HepG2 (cell line): Measurements from ENCODE around the gene RBBP8NL. TPM values are rescaled to one million over a fixed set of nuclear protein-coding genes. Genes with fewer than 3 reads are reported as not detected.

Source experiments
- ELF4 ChIP-seq: sonication (generic); formaldehyde crosslinking; IDR thresholded peaks from 2 replicates; pipeline ENCODE4 v1.5.0; 2020; ENCODE audit warnings: missing genetic modification reagents, mild to moderate bottlenecking, moderate library complexity, borderline replicate concordance
- MED1 ChIP-seq: sonication (generic); formaldehyde crosslinking; IDR thresholded peaks from 2 replicates; pipeline ENCODE4 v1.4.0; 2020; ENCODE audit warnings: missing genetic modification reagents
- POLR2A ChIP-seq, 2 experiments: IDR thresholded peaks; 2 replicates each; pipeline ENCODE4 v1.6.1; 2011; ENCODE audit warnings: low read depth in 2 of 2, low read length in 2 of 2, mild to moderate bottlenecking in 1 of 2, moderate library complexity in 1 of 2; ENCODE audit not compliant: insufficient read depth in 1 of 2
- TFDP2 ChIP-seq: sonication (generic); formaldehyde crosslinking; IDR thresholded peaks from 2 replicates; pipeline ENCODE4 v1.4.0; 2020; ENCODE audit warnings: missing genetic modification reagents
- ZBTB14 ChIP-seq: sonication (generic); formaldehyde crosslinking; IDR thresholded peaks from 2 replicates; pipeline ENCODE4 v1.4.0; 2020; ENCODE audit warnings: missing genetic modification reagents
- ZFP37 ChIP-seq: sonication (generic); formaldehyde crosslinking; IDR thresholded peaks from 2 replicates; pipeline ENCODE4 v1.4.0; 2020; ENCODE audit warnings: missing genetic modification reagents, borderline replicate concordance
- ZNF10 ChIP-seq: sonication (generic); formaldehyde crosslinking; IDR thresholded peaks from 2 replicates; pipeline ENCODE4 v1.4.0; 2020; ENCODE audit warnings: mild to moderate bottlenecking, low read depth, missing genetic modification reagents, borderline replicate concordance
- ZNF17 ChIP-seq: sonication (generic); formaldehyde crosslinking; IDR thresholded peaks from 2 replicates; pipeline ENCODE4 v1.5.0; 2020; ENCODE audit warnings: mild to moderate bottlenecking, missing genetic modification reagents
- ZNF260 ChIP-seq: sonication (generic); formaldehyde crosslinking; IDR thresholded peaks from 2 replicates; pipeline ENCODE4 v1.4.0; 2020; ENCODE audit warnings: missing genetic modification reagents, low read depth, mild to moderate bottlenecking, borderline replicate concordance
- ZNF431 ChIP-seq: sonication (generic); formaldehyde crosslinking; IDR thresholded peaks from 2 replicates; pipeline ENCODE4 v1.9.0; 2022; ENCODE audit warnings: missing genetic modification reagents, low read depth, mild to moderate bottlenecking, borderline replicate concordance
- ZNF737 ChIP-seq: sonication (generic); formaldehyde crosslinking; IDR thresholded peaks from 2 replicates; pipeline ENCODE4 v1.5.0; 2020; ENCODE audit warnings: missing genetic modification reagents, mild to moderate bottlenecking, borderline replicate concordance
- ZSCAN25 ChIP-seq: sonication (generic); formaldehyde crosslinking; IDR thresholded peaks from 2 replicates; pipeline ENCODE4 v1.8.0; 2022; ENCODE audit warnings: mild to moderate bottlenecking, missing genetic modification reagents
- polyA plus RNA-seq, 8 experiments: library from polyadenylated mRNA; depleted of rRNA in 3 of 8; stranded (reverse) in 7 of 8; unstranded in 1 of 8; fragments of >200 nt; fragmentation: Illumina TruSeq in 4 of 8; extraction: Trizol in 4 of 8; gene quantifications; 2 replicates each; pipeline versions ENCODE4 v1.2.1 to v1.2.3, GENCODE V29; 2011 to 2016; ENCODE audit warnings: low read depth in 4 of 8, missing spikeins in 1 of 8, mixed read lengths in 1 of 8; ENCODE audit not compliant: insufficient read depth in 1 of 8
- total RNA-seq, 5 experiments: library from RNA; depleted of rRNA; stranded (reverse); fragments of >200 nt; fragmentation: Illumina TruSeq; extraction: Trizol; gene quantifications; 2 replicates each; pipeline ENCODE4 v1.2.3, GENCODE V29; 2016; ENCODE audit warnings: low read depth in 1 of 5
- TF ChIP-seq, protein P1 (sequence below): sonication (generic); formaldehyde crosslinking; IDR thresholded peaks from 2 replicates; pipeline ENCODE4 v1.4.0; 2020; ENCODE audit warnings: missing genetic modification reagents
- TF ChIP-seq, protein P2 (sequence below): sonication (generic); formaldehyde crosslinking; IDR thresholded peaks from 2 replicates; pipeline ENCODE4 v1.4.0; 2020; ENCODE audit warnings: missing genetic modification reagents
- TF ChIP-seq, protein P3 (sequence below): sonication (generic); formaldehyde crosslinking; IDR thresholded peaks from 2 replicates; pipeline ENCODE4 v1.8.1; 2022; ENCODE audit warnings: low read depth, mild to moderate bottlenecking, missing genetic modification reagents
- TF ChIP-seq, protein P4 (sequence below): sonication (generic); formaldehyde crosslinking; IDR thresholded peaks from 2 replicates; pipeline ENCODE4 v1.4.0; 2020; ENCODE audit warnings: missing genetic modification reagents

RBBP8NL gene
- total and polyA plus RNA-seq, 2 of the 13 experiments (the other 11 are each of a cell fraction or from before 2014, with no cell fraction given), result 0.69 to 0.86 TPM

DNA sequence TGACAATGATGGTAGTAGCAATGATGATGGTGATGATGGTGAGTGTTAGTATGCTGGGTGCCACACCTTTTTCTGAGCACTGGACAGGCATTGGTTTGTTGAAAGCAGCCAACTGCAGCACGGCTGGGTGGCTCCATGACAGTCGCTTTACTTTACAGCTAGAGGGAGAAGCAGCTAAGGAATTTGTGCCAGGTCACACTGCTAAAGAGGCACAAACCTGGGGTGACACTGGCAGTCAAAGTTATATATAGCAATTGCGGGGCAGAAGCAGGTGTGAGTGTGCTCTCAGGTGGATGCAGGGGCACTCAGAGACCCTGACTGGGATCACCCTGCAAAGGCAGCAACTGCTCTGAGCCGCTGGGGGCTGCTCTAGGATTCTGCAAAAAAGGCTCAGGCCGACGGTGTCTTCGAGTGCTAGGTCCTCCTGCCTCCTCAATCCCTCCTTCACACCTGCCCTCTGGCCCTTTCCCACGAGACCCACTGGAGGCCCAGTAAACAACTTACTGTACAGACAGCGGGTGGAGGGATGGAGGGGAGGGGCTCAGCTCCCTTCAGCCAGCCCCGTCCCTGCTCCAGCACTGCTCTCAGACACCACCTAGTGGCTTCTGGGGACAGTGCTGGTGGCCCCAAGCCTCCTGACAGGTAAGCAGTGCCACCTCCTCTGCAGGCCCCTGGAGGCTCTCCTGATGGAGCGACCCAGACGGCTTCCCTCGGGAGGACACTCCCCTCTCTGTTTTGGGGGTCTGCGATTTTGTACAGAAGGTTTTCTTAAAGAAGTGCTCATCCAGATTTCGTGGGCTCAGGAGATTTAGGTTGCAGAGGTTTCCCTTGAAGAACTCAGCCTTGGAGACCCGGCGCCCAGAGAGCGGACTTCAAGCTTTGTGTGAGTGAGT lies 44.8 kb downstream of the RBBP8NL start (continued):
- TF ChIP-seq, protein P1, sequence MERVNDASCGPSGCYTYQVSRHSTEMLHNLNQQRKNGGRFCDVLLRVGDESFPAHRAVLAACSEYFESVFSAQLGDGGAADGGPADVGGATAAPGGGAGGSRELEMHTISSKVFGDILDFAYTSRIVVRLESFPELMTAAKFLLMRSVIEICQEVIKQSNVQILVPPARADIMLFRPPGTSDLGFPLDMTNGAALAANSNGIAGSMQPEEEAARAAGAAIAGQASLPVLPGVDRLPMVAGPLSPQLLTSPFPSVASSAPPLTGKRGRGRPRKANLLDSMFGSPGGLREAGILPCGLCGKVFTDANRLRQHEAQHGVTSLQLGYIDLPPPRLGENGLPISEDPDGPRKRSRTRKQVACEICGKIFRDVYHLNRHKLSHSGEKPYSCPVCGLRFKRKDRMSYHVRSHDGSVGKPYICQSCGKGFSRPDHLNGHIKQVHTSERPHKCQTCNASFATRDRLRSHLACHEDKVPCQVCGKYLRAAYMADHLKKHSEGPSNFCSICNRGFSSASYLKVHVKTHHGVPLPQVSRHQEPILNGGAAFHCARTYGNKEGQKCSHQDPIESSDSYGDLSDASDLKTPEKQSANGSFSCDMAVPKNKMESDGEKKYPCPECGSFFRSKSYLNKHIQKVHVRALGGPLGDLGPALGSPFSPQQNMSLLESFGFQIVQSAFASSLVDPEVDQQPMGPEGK (CRISPR knock-in tag), result peak; percentile 94
- TF ChIP-seq ZNF737 (CRISPR knock-in tag) (0 out of 2 replicates have a peak, but pooled peaks have one; percentile 61), ZNF17 (CRISPR knock-in tag) (no peak), ELF4 (no peak), TFDP2 (peak; percentile 41; the same call in 1 of the 2 replicates), ZNF10 (no peak), MED1 (CRISPR knock-in tag) (peak; percentile 77), ZSCAN25 (CRISPR knock-in tag) (peak; percentile 98), ZBTB14 (CRISPR knock-in tag) (no peak), POLR2A (IDR thresholded peaks at IDR 0.05; ENCODE audit: insufficient read depth in 1 of 2, low read depth in 2 of 2, low read length in 2 of 2) (peak in 1 of 2 experiments; percentile 49; a peak in 2 of 4 replicates), ZNF260 (CRISPR knock-in tag) (no peak), ZFP37 (CRISPR knock-in tag) (peak; percentile 88; the same call in 1 of the 2 replicates), ZNF431 (CRISPR knock-in tag) (peak; percentile 59; the same call in 1 of the 2 replicates)
- TF ChIP-seq, protein P2, sequence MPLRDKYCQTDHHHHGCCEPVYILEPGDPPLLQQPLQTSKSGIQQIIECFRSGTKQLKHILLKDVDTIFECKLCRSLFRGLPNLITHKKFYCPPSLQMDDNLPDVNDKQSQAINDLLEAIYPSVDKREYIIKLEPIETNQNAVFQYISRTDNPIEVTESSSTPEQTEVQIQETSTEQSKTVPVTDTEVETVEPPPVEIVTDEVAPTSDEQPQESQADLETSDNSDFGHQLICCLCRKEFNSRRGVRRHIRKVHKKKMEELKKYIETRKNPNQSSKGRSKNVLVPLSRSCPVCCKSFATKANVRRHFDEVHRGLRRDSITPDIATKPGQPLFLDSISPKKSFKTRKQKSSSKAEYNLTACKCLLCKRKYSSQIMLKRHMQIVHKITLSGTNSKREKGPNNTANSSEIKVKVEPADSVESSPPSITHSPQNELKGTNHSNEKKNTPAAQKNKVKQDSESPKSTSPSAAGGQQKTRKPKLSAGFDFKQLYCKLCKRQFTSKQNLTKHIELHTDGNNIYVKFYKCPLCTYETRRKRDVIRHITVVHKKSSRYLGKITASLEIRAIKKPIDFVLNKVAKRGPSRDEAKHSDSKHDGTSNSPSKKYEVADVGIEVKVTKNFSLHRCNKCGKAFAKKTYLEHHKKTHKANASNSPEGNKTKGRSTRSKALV (CRISPR knock-in tag), result 0 out of 2 replicates have a peak, but pooled peaks have one; percentile 54
- TF ChIP-seq, protein P3, sequence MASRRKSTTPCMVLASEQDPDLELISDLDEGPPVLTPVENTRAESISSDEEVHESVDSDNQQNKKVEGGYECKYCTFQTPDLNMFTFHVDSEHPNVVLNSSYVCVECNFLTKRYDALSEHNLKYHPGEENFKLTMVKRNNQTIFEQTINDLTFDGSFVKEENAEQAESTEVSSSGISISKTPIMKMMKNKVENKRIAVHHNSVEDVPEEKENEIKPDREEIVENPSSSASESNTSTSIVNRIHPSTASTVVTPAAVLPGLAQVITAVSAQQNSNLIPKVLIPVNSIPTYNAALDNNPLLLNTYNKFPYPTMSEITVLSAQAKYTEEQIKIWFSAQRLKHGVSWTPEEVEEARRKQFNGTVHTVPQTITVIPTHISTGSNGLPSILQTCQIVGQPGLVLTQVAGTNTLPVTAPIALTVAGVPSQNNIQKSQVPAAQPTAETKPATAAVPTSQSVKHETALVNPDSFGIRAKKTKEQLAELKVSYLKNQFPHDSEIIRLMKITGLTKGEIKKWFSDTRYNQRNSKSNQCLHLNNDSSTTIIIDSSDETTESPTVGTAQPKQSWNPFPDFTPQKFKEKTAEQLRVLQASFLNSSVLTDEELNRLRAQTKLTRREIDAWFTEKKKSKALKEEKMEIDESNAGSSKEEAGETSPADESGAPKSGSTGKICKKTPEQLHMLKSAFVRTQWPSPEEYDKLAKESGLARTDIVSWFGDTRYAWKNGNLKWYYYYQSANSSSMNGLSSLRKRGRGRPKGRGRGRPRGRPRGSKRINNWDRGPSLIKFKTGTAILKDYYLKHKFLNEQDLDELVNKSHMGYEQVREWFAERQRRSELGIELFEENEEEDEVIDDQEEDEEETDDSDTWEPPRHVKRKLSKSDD (CRISPR knock-in tag), result peak; percentile 34; the same call in 1 of the 2 replicates
- TF ChIP-seq, protein P4, sequence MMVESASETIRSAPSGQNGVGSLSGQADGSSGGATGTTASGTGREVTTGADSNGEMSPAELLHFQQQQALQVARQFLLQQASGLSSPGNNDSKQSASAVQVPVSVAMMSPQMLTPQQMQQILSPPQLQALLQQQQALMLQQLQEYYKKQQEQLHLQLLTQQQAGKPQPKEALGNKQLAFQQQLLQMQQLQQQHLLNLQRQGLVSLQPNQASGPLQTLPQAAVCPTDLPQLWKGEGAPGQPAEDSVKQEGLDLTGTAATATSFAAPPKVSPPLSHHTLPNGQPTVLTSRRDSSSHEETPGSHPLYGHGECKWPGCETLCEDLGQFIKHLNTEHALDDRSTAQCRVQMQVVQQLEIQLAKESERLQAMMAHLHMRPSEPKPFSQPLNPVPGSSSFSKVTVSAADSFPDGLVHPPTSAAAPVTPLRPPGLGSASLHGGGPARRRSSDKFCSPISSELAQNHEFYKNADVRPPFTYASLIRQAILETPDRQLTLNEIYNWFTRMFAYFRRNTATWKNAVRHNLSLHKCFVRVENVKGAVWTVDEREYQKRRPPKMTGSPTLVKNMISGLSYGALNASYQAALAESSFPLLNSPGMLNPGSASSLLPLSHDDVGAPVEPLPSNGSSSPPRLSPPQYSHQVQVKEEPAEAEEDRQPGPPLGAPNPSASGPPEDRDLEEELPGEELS (CRISPR knock-in tag), result peak; percentile 75
